Astrocyte (in vitro differentiated cells and primary cell): Measurements from ENCODE around the gene SNAP47. TPM values are rescaled to one million over a fixed set of nuclear protein-coding genes. Genes with fewer than 3 reads are reported as not detected.

Source experiments
- DNase-seq: peaks from one replicate; pipeline ENCODE4 v3.0.0-alpha.2; 2010; ENCODE audit warnings: low read depth
- FAIRE-seq: peaks from 2 replicates; lab custom pipeline; 2011; peaks lifted over from hg19 to GRCh38; lab: Jason Lieb, UNC
- H2AFZ ChIP-seq: 2 replicates; pipeline ENCODE4 v1.6.0; 2012; ENCODE audit warnings: low read depth, low read length, inconsistent platforms
- H3K27ac ChIP-seq: 2 replicates; pipeline ENCODE4 v1.5.1; 2011; ENCODE audit warnings: low read depth, low read length, inconsistent platforms
- H3K27me3 ChIP-seq: 2 replicates; pipeline ENCODE4 v1.6.0; 2011; ENCODE audit warnings: low read length, inconsistent platforms; ENCODE audit not compliant: insufficient read depth
- H3K36me3 ChIP-seq: 2 replicates; pipeline ENCODE4 v1.5.1; 2011; ENCODE audit warnings: low read length, inconsistent platforms; ENCODE audit not compliant: insufficient read depth
- H3K4me1 ChIP-seq: 2 replicates; pipeline ENCODE4 v1.5.1; 2011; ENCODE audit warnings: low read length, inconsistent platforms; ENCODE audit not compliant: insufficient read depth
- H3K4me2 ChIP-seq: 2 replicates; pipeline ENCODE4 v1.6.0; 2012; ENCODE audit warnings: low read length, inconsistent platforms
- H3K4me3 ChIP-seq: 2 replicates; pipeline ENCODE4 v1.5.1; 2011; ENCODE audit warnings: low read depth, mild to moderate bottlenecking, low read length, inconsistent platforms; ENCODE audit not compliant: insufficient read depth
- H3K79me2 ChIP-seq: 2 replicates; pipeline ENCODE4 v1.6.0; 2012; ENCODE audit warnings: mild to moderate bottlenecking, low read length, inconsistent platforms; ENCODE audit not compliant: insufficient read depth
- H3K9ac ChIP-seq: 2 replicates; pipeline ENCODE4 v1.6.0; 2012; ENCODE audit warnings: mild to moderate bottlenecking, low read length, inconsistent platforms
- H3K9me3 ChIP-seq: 2 replicates; pipeline ENCODE4 v1.5.1; 2012; ENCODE audit warnings: low read depth, mild to moderate bottlenecking, low read length, inconsistent platforms; ENCODE audit not compliant: insufficient read depth
- H4K20me1 ChIP-seq: 2 replicates; pipeline ENCODE4 v1.6.0; 2012; ENCODE audit warnings: low read length, inconsistent platforms; ENCODE audit not compliant: insufficient read depth
- H3K27ac Mint-ChIP-seq: one replicate; pipeline ENCODE4 v1.8.0; 2021; ENCODE audit warnings: mild to moderate bottlenecking, mixed read lengths; ENCODE audit not compliant: unreplicated experiment
- H3K27me3 Mint-ChIP-seq: one replicate; pipeline ENCODE4 v1.8.0; 2021; ENCODE audit warnings: low read depth, mixed read lengths; ENCODE audit not compliant: unreplicated experiment
- H3K36me3 Mint-ChIP-seq: one replicate; pipeline ENCODE4 v1.8.0; 2021; ENCODE audit warnings: low read depth, mixed read lengths; ENCODE audit not compliant: unreplicated experiment
- H3K4me1 Mint-ChIP-seq: one replicate; pipeline ENCODE4 v1.8.0; 2021; ENCODE audit warnings: low read depth, mixed read lengths; ENCODE audit not compliant: unreplicated experiment
- H3K4me3 Mint-ChIP-seq: one replicate; pipeline ENCODE4 v1.8.0; 2021; ENCODE audit warnings: mild to moderate bottlenecking, moderate library complexity, mixed read lengths; ENCODE audit not compliant: unreplicated experiment
- H3K9me3 Mint-ChIP-seq: one replicate; pipeline ENCODE4 v1.8.0; 2021; ENCODE audit warnings: mild to moderate bottlenecking, mixed read lengths; ENCODE audit not compliant: unreplicated experiment
- EZH2 ChIP-seq: IDR thresholded peaks from 2 replicates; pipeline ENCODE4 v1.6.1; 2012; ENCODE audit warnings: mild to moderate bottlenecking, low read length, inconsistent platforms; ENCODE audit not compliant: insufficient read depth
- total RNA-seq: library from RNA; stranded (reverse); gene quantifications from 2 replicates; pipeline ENCODE4 v1.2.1, GENCODE V29; 2021
- TF ChIP-seq, protein P1 (sequence below): IDR thresholded peaks from 2 replicates; pipeline ENCODE4 v1.5.1; 2011; ENCODE audit warnings: low read depth, mild to moderate bottlenecking, inconsistent platforms, low read length, moderate library complexity; ENCODE audit not compliant: insufficient read depth

The SNAP47 gene
- total RNA-seq, 1 donor from 2014 or later: 31.9 TPM

DNA sequence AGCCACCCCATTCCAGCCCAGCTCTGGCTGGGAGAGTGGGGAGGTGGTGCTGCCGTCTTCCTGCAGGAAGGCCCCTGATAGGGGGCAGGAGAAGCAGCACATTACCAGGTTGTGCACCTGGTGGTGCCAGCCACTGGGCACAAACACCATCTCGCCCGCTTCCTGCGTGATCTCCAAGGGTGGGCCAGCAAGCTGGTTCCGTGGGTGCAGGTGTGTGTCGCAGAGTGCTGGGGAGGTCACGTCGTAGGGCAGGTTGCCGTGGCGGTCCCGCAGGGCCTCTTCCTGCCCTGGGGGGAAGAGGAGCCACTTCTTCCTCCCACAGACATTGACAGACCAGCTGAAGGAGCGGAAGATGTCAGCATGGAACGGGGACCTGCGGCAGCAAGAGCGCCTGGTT lies 1.9 kb upstream of the SNAP47 start:
- Mint-ChIP-seq H3K4me1 (peaks cover 5% of the 10 kb centered on the region), H3K4me3 (peak overlapping the region; percentile 95), H3K36me3 (no peaks in the 10 kb centered on the region), H3K27ac (no peak overlapping the region), H3K27me3 (no peaks in the 10 kb centered on the region), H3K9me3 (no peaks in the 10 kb centered on the region)
- TF ChIP-seq, protein P1, sequence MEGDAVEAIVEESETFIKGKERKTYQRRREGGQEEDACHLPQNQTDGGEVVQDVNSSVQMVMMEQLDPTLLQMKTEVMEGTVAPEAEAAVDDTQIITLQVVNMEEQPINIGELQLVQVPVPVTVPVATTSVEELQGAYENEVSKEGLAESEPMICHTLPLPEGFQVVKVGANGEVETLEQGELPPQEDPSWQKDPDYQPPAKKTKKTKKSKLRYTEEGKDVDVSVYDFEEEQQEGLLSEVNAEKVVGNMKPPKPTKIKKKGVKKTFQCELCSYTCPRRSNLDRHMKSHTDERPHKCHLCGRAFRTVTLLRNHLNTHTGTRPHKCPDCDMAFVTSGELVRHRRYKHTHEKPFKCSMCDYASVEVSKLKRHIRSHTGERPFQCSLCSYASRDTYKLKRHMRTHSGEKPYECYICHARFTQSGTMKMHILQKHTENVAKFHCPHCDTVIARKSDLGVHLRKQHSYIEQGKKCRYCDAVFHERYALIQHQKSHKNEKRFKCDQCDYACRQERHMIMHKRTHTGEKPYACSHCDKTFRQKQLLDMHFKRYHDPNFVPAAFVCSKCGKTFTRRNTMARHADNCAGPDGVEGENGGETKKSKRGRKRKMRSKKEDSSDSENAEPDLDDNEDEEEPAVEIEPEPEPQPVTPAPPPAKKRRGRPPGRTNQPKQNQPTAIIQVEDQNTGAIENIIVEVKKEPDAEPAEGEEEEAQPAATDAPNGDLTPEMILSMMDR: no peak
- no peak for TF ChIP-seq EZH2
- peaks cover 65% of the 10 kb centered on the region for H4K20me1 ChIP-seq
- peaks cover 59% of the 10 kb centered on the region for H3K79me2 ChIP-seq
- peaks cover 3% of the 10 kb centered on the region for H3K36me3 ChIP-seq
- H3K4me3 ChIP-seq: no peak overlapping the region
- no peak overlapping the region for H2AFZ ChIP-seq
- no peak overlapping the region for H3K9ac ChIP-seq
- FAIRE-seq (no peak), DNase-seq (no peak)
- H3K9me3 ChIP-seq: no peaks in the 10 kb centered on the region
- H3K27me3 ChIP-seq: no peaks in the 10 kb centered on the region
- no peak overlapping the region for H3K27ac ChIP-seq
- H3K4me2 ChIP-seq: no peak overlapping the region
- H3K4me1 ChIP-seq: peaks cover 12% of the 10 kb centered on the region

DNA sequence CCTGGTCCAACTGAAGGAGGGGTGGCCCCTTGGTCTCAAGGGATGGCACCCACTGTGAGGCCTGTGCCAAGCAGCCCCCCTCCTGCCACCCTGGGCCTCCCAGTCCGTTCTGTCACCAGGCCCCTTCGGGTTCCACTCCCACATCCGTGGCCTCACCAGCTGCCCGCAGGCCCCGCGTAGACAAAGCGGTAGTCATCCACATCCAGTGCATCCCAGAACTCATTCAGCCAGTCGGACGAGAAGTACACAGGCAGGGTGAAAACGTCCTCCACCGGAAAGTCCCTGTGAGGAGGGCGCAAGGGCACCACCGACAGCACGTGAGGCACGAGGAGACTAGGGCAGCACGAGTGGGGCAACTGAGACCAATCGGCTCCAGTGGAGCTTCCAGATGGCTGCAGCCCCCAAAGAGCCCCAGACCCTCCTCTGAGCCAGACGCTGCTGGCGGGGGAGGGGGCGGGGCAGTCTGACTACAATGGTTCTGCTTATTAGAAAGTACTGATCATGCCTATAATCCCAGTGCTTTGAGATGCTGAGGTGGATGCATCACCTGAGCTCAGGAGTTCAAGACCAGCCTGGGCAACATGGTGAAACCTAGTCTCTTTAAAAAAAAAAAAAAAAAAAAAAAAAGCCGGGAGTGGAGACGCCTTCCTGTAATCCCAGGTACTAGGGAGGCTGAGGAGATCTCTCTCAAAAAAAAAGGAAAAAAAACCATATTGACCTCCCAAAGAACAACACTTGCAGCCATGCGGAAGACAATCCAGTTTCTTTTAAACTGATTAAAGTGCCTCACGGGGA lies 1.3 kb upstream of the SNAP47 start:
- Histone ChIP-seq H3K36me3 (peaks cover 3% of the 10 kb centered on the region), H3K4me1 (peaks cover 12% of the 10 kb centered on the region), H3K4me3 (peak overlapping the region; percentile 92), H4K20me1 (peaks cover 70% of the 10 kb centered on the region), H3K27me3 (no peaks in the 10 kb centered on the region), H3K4me2 (peak overlapping the region; percentile 100), H3K27ac (no peak overlapping the region), H2AFZ (peak overlapping the region; percentile 95), H3K79me2 (peaks cover 65% of the 10 kb centered on the region), H3K9me3 (no peaks in the 10 kb centered on the region), H3K9ac (peak overlapping the region; percentile 96)
- DNase-seq: no peak
- no peak for TF ChIP-seq EZH2
- TF ChIP-seq, protein P1: no peak
- Mint-ChIP-seq H3K27me3 (no peaks in the 10 kb centered on the region), H3K27ac (peak overlapping the region; percentile 16), H3K36me3 (no peaks in the 10 kb centered on the region), H3K9me3 (no peaks in the 10 kb centered on the region), H3K4me1 (peaks cover 5% of the 10 kb centered on the region), H3K4me3 (peak overlapping the region; percentile 95)
- no peak for FAIRE-seq

DNA sequence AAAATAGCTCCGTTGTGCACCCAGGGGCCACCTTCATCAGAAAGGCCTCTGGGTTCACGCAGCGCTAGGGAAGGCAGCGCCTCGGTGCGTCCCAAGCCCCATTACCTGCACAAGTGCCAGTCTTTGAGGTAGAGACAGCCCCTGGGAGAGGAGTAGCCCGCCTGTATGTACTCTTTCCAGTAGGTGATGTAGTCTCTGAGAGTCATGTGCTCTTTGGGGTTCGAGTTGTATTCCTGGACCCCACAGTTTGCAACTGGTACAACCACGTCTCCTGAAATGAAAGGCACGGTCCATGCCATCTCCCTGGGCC lies 734 bp upstream of the SNAP47 start:
- Mint-ChIP-seq H3K4me3 (peak overlapping the region; percentile 95), H3K4me1 (peaks cover 5% of the 10 kb centered on the region), H3K27me3 (no peaks in the 10 kb centered on the region), H3K27ac (peak overlapping the region; percentile 75), H3K36me3 (peaks cover 1% of the 10 kb centered on the region), H3K9me3 (no peaks in the 10 kb centered on the region)
- peaks cover 72% of the 10 kb centered on the region for H4K20me1 ChIP-seq
- H2AFZ ChIP-seq: peak overlapping the region; percentile 95
- peak overlapping the region; percentile 100 for H3K4me2 ChIP-seq
- peaks cover 10% of the 10 kb centered on the region for H3K4me1 ChIP-seq
- peak overlapping the region; percentile 64 for H3K27ac ChIP-seq
- H3K4me3 ChIP-seq: peak overlapping the region; percentile 92
- no peak for TF ChIP-seq EZH2
- TF ChIP-seq, protein P1: no peak
- FAIRE-seq (no peak), DNase-seq (no peak)
- no peaks in the 10 kb centered on the region for H3K27me3 ChIP-seq
- peak overlapping the region; percentile 96 for H3K9ac ChIP-seq
- peaks cover 3% of the 10 kb centered on the region for H3K36me3 ChIP-seq
- H3K79me2 ChIP-seq: peaks cover 71% of the 10 kb centered on the region
- H3K9me3 ChIP-seq: no peaks in the 10 kb centered on the region
